Endothelial cell of umbilical vein (primary cell): ENCODE results near the gene MT1E. TPM values are rescaled to one million over a fixed set of nuclear protein-coding genes. Genes with fewer than 3 reads are reported as not detected.

Experiments
- BruUV-seq: library from RNA; stranded (reverse); fragments of 400-500 nt; replicated peaks from 2 replicates; lab custom pipeline; 2021; lab: Mats Ljungman, UMichigan
- CTCF ChIA-PET: fragments of 300-600, 350-600 bp; sonication (Branson Sonifier 250); formaldehyde crosslinking; loops from one replicate; lab custom pipeline; 2021; ENCODE audit warnings: antibody characterized with exemption, inconsistent platforms; lab: Charles Lee
- POLR2A ChIA-PET: fragments of 300-600, 350-600 bp; sonication (Branson Sonifier 250); formaldehyde crosslinking; loops from one replicate; lab custom pipeline; 2021; ENCODE audit warnings: antibody characterized with exemption, inconsistent platforms; lab: Charles Lee
- DNase-seq: peaks from one replicate; pipeline ENCODE4 v3.0.0-alpha.2; 2011; ENCODE audit warnings: low read depth, low spot score
- FAIRE-seq: peaks from 2 replicates; lab custom pipeline; 2011; peaks lifted over from hg19 to GRCh38; lab: Jason Lieb, UNC
- H2AFZ ChIP-seq: 2 replicates; pipeline ENCODE4 v1.6.0; 2012; ENCODE audit warnings: low read depth, low read length, control low read depth, inconsistent platforms
- H3K27ac ChIP-seq: 2 replicates; pipeline ENCODE4 v1.5.1; 2011; ENCODE audit warnings: low read depth, mild to moderate bottlenecking, control low read depth, low read length, moderate library complexity; ENCODE audit not compliant: insufficient read depth
- H3K27me3 ChIP-seq, 2 experiments: 2 replicates each; pipeline versions ENCODE4 v1.6.0 to v1.6.1; 2011; ENCODE audit warnings: low read length in 2 of 2, mixed read lengths in 1 of 2; ENCODE audit not compliant: control insufficient read depth in 2 of 2, insufficient read depth in 2 of 2
- H3K36me3 ChIP-seq, 2 experiments: 2 replicates in 1 of 2; 3 replicates in 1 of 2; pipeline ENCODE4 v1.5.1; 2011; ENCODE audit warnings: low read length in 2 of 2, mild to moderate bottlenecking in 1 of 2, moderate library complexity in 1 of 2; ENCODE audit not compliant: control insufficient read depth in 2 of 2, insufficient read depth in 2 of 2; ENCODE audit errors: extremely low read depth in 1 of 2
- H3K4me1 ChIP-seq: 3 replicates; pipeline ENCODE4 v1.5.1; 2011; ENCODE audit warnings: mild to moderate bottlenecking, low read length; ENCODE audit not compliant: control insufficient read depth, insufficient read depth; ENCODE audit errors: extremely low read depth
- H3K4me2 ChIP-seq: 2 replicates; pipeline ENCODE4 v1.6.1; 2011; ENCODE audit warnings: low read length, control low read depth, mixed read lengths; ENCODE audit not compliant: insufficient read depth
- H3K4me3 ChIP-seq, 3 experiments: fragments of 200-600 bp in 1 of 3; sonication (generic), shearing (Covaris generic) in 1 of 3; replicated peaks in 1 of 3; 2 replicates each; pipeline ENCODE4 v1.5.1; 2011 to 2016; ENCODE audit warnings: control low read depth in 3 of 3, low read length in 3 of 3, mild to moderate bottlenecking in 2 of 3, inconsistent platforms in 1 of 3, low read depth in 1 of 3, moderate library complexity in 1 of 3; ENCODE audit not compliant: insufficient read depth in 1 of 3
- H3K79me2 ChIP-seq: 2 replicates; pipeline ENCODE4 v1.6.0; 2012; ENCODE audit warnings: low read length, inconsistent platforms; ENCODE audit not compliant: control insufficient read depth, insufficient read depth
- H3K9ac ChIP-seq: replicated peaks from 2 replicates; pipeline ENCODE3; 2011; ENCODE audit warnings: low read length, control low read depth; ENCODE audit not compliant: insufficient read depth; ENCODE audit errors: extremely low read depth
- H3K9me1 ChIP-seq: replicated peaks from 3 replicates; pipeline ENCODE4 v1.6.0; 2011; ENCODE audit warnings: mild to moderate bottlenecking, low read length; ENCODE audit not compliant: control insufficient read depth, insufficient read depth; ENCODE audit errors: extremely low read depth
- H3K9me3 ChIP-seq: replicated peaks from 2 replicates; pipeline ENCODE4 v1.5.1; 2012; ENCODE audit warnings: low read length, inconsistent platforms; ENCODE audit not compliant: control insufficient read depth, insufficient read depth
- H4K20me1 ChIP-seq: replicated peaks from 2 replicates; pipeline ENCODE3; 2011; ENCODE audit warnings: mild to moderate bottlenecking, low read length; ENCODE audit not compliant: control insufficient read depth, insufficient read depth; ENCODE audit errors: extremely low read depth
- EZH2 ChIP-seq: IDR thresholded peaks from 2 replicates; pipeline ENCODE4 v1.6.1; 2012; ENCODE audit warnings: borderline replicate concordance, low read depth, mild to moderate bottlenecking, moderate library complexity, low read length, inconsistent platforms; ENCODE audit not compliant: severe bottlenecking
- FOS ChIP-seq: IDR thresholded peaks from 2 replicates; pipeline ENCODE4 v1.6.1; 2011; ENCODE audit warnings: mild to moderate bottlenecking, low read length, moderate library complexity, borderline replicate concordance; ENCODE audit not compliant: insufficient read depth
- GATA2 ChIP-seq: IDR thresholded peaks from 2 replicates; pipeline ENCODE4 v1.7.0; 2011; ENCODE audit warnings: low read depth, mild to moderate bottlenecking, moderate library complexity, mixed read lengths, low read length; ENCODE audit not compliant: insufficient read length, insufficient read depth
- JUN ChIP-seq: IDR thresholded peaks from 2 replicates; pipeline ENCODE4 v1.6.1; 2011; ENCODE audit warnings: borderline replicate concordance, low read depth; ENCODE audit not compliant: insufficient read length, insufficient read depth
- MYC ChIP-seq: IDR thresholded peaks from one replicate; pipeline ENCODE4 v1.6.1; 2011; ENCODE audit warnings: mild to moderate bottlenecking, low read depth, low read length
- POLR2A ChIP-seq: IDR thresholded peaks from 2 replicates; pipeline ENCODE4 v1.6.1; 2012; ENCODE audit warnings: low read depth, mild to moderate bottlenecking, control low read depth, low read length
- POLR2AphosphoS5 ChIP-seq: IDR thresholded peaks from 2 replicates; pipeline ENCODE4 v1.6.1; 2012; ENCODE audit warnings: low read depth, mild to moderate bottlenecking, control low read depth, low read length, moderate library complexity; ENCODE audit not compliant: insufficient read depth
- dilution Hi-C: fragments of 300-500 bp; cut with MboI; formaldehyde crosslinking; loops from one replicate; pipeline ENCODE4 v1.15.0; 2019; ENCODE audit warnings: low sequenced_read_pairs; ENCODE audit not compliant: extremely low pct_ligation_motif_present
- intact Hi-C: fragments of 100-400 bp; cut with micrococcal nuclease; formaldehyde crosslinking; loops from one replicate; pipeline ENCODE4 v1.10.0; 2022
- polyA plus RNA-seq, 4 experiments: library from polyadenylated mRNA; depleted of rRNA in 3 of 4; stranded (reverse) in 3 of 4; unstranded in 1 of 4; fragments of >200 nt; gene quantifications; 2 replicates each; pipeline versions ENCODE4 v1.2.1 to v1.2.3, GENCODE V29; 2011 to 2012; ENCODE audit warnings: missing spikeins in 1 of 4
- total RNA-seq: library from RNA; stranded (reverse); gene quantifications from 2 replicates; pipeline ENCODE4 v1.2.3, GENCODE V29; 2021
- TF ChIP-seq, protein P1 (sequence below): IDR thresholded peaks from 2 replicates; pipeline ENCODE4 v1.6.1; 2011; ENCODE audit not compliant: insufficient read depth, insufficient read length
- TF ChIP-seq, protein P2 (sequence below), 2 donors: IDR thresholded peaks; 1 replicate in 1 of 2; 2 replicates in 1 of 2; pipeline ENCODE4 v1.5.1; 2011; ENCODE audit warnings: low read length in 2 of 2, mild to moderate bottlenecking in 2 of 2, moderate library complexity in 2 of 2, control low read depth in 1 of 2, inconsistent platforms in 1 of 2, low read depth in 1 of 2; ENCODE audit not compliant: insufficient read depth in 1 of 2; ENCODE audit errors: extremely low read depth in 1 of 2

Gene MT1E
- total and polyA plus RNA-seq, 2 donors (not counting 3 experiments of a cell fraction or from before 2014, with no cell fraction given): 208 to 346 TPM

DNA sequence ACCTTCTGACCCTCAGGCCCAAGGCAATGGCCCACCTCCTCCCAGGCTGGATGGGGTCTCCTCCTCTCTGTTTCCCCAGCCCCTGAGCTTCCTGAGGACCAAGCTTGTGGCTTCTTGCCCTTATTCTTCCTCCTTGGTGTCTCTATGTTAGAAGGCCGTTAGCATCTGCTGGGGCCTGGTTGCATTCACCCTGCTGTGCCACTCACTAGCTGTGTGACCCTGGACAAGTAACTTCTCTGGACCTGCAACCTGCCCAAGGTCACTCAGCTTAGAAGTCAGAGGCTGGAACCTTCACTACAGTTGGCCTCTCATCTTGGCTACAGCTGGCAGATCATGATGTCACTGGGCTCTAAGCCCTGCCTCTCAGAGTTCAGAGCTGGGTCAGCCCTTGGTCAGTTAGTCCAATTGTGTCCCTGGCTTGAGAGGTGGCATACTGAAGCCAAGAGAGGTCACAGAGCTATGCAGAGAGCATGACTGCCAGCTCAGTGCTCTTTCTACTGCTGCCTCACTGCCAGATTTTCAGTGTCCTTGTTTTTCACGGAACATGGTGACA, 14.2 kb upstream of the MT1E start:
- peaks cover 28% of the 10 kb centered on the region for H3K79me2 ChIP-seq
- H2AFZ ChIP-seq: no peak overlapping the region
- no peaks in the 10 kb centered on the region for H4K20me1 ChIP-seq
- TF ChIP-seq POLR2AphosphoS5 (peak; percentile 38), EZH2 (no peak), POLR2A (peak; percentile 29)
- CTCF ChIA-PET: interaction anchor here (1.3 to 2.6 kb wide), 5 partner anchors 12 to 97 kb away, joined by 3 to 8 read pairs (median 8); partner anchors contain the start of gene MT1E
- H3K4me1 ChIP-seq: peaks cover 70% of the 10 kb centered on the region
- peak overlapping the region; percentile 81 for H3K4me2 ChIP-seq
- no peaks in the 10 kb centered on the region for H3K36me3 ChIP-seq
- peak; percentile 82 for FAIRE-seq
- H3K27ac ChIP-seq: peak overlapping the region; percentile 99
- DNase-seq: peak; percentile 45
- H3K9ac ChIP-seq: peak overlapping the region; percentile 95
- BruUV-seq: no TSS peak
- H3K4me3 ChIP-seq: no peak overlapping the region
- no peaks in the 10 kb centered on the region for H3K9me3 ChIP-seq
- H3K9me1 ChIP-seq: no peaks in the 10 kb centered on the region
- dilution Hi-C loops (no loop called here), intact Hi-C loops (no loop called here)
- POLR2A ChIA-PET: interaction anchor here (4.5 kb wide), 1 partner anchor 15 kb away, joined by 51 read pairs; the partner anchor contains the start of gene MT1E
- no peaks in the 10 kb centered on the region for H3K27me3 ChIP-seq

DNA sequence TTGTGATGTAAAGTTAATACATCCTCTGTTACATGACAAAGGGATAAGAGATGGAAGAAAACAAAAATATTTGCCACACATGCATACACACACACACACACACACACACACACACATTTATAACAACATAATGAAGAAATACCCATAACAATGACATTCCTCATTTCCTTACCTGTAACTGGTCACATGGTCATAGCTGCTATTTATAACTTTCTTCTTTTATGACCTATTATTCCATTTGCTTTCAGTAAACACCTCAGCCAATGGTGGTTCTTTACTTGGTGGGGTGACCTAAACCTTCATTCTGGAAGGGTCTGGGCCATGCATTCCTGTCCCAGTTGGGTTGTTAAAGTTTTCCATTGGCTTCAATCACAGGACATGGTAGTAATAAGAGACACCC, 11.9 kb upstream of the MT1E start:
- dilution Hi-C loops: no loop called here
- Histone ChIP-seq H3K36me3 (no peaks in the 10 kb centered on the region), H3K9me1 (no peaks in the 10 kb centered on the region), H4K20me1 (no peaks in the 10 kb centered on the region), H3K9me3 (no peaks in the 10 kb centered on the region), H2AFZ (no peak overlapping the region), H3K9ac (no peak overlapping the region), H3K4me2 (peak overlapping the region; percentile 74), H3K4me1 (peaks cover 76% of the 10 kb centered on the region), H3K79me2 (peaks cover 25% of the 10 kb centered on the region), H3K27ac (peak overlapping the region; percentile 80), H3K4me3 (peak overlapping the region in 1 of 3 experiments; percentile 55), H3K27me3 (no peaks in the 10 kb centered on the region)
- ChIA-PET CTCF (interaction anchor here (1.5 to 2.6 kb wide), 3 partner anchors 12 to 89 kb away, joined by 3 to 8 read pairs (median 6); partner anchors contain the start of gene MT1E), POLR2A (interaction anchor here (1.5 kb wide), 1 partner anchor 12 kb away, joined by 4 read pairs; the partner anchor contains the start of gene MT1E)
- intact Hi-C loops: no loop called here
- no peak for FAIRE-seq
- BruUV-seq: no TSS peak
- no peak for TF ChIP-seq POLR2A
- TF ChIP-seq EZH2: no peak
- TF ChIP-seq, protein P1, sequence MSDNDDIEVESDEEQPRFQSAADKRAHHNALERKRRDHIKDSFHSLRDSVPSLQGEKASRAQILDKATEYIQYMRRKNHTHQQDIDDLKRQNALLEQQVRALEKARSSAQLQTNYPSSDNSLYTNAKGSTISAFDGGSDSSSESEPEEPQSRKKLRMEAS: no peak
- no peak for TF ChIP-seq POLR2AphosphoS5
- no peak for TF ChIP-seq FOS
- no peak for TF ChIP-seq MYC
- no peak for TF ChIP-seq JUN
- TF ChIP-seq GATA2: no peak
- TF ChIP-seq, protein P2, sequence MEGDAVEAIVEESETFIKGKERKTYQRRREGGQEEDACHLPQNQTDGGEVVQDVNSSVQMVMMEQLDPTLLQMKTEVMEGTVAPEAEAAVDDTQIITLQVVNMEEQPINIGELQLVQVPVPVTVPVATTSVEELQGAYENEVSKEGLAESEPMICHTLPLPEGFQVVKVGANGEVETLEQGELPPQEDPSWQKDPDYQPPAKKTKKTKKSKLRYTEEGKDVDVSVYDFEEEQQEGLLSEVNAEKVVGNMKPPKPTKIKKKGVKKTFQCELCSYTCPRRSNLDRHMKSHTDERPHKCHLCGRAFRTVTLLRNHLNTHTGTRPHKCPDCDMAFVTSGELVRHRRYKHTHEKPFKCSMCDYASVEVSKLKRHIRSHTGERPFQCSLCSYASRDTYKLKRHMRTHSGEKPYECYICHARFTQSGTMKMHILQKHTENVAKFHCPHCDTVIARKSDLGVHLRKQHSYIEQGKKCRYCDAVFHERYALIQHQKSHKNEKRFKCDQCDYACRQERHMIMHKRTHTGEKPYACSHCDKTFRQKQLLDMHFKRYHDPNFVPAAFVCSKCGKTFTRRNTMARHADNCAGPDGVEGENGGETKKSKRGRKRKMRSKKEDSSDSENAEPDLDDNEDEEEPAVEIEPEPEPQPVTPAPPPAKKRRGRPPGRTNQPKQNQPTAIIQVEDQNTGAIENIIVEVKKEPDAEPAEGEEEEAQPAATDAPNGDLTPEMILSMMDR (IDR thresholded peaks at IDR 0.05; ENCODE audit: extremely low read depth in 1 of 2, insufficient read depth in 1 of 2, low read depth in 1 of 2, low read length in 2 of 2): no peak
- no peak for DNase-seq
